HepG2 (cell line): Measurements from ENCODE around the gene MYH9. TPM values are rescaled to one million over a fixed set of nuclear protein-coding genes. Genes with fewer than 3 reads are reported as not detected.

Source experiments
- MIER3 ChIP-seq: IDR thresholded peaks from 2 replicates; pipeline ENCODE4 v1.6.1; 2016; ENCODE audit warnings: missing compliant biosample characterization, borderline replicate concordance
- NR2C2 ChIP-seq: sonication (generic); formaldehyde crosslinking; IDR thresholded peaks from 2 replicates; pipeline ENCODE4 v1.4.0; 2020; ENCODE audit warnings: missing genetic modification reagents, mild to moderate bottlenecking, moderate library complexity, borderline replicate concordance
- SRSF4 ChIP-seq: fragments of 200-400 bp; formaldehyde crosslinking; IDR thresholded peaks from one replicate; pipeline ENCODE4 v1.6.1; 2018; ENCODE audit warnings: mild to moderate bottlenecking, low read depth, low read length, moderate library complexity; ENCODE audit not compliant: poor library complexity, severe bottlenecking
- ZBTB21 ChIP-seq: sonication (generic); formaldehyde crosslinking; IDR thresholded peaks from 2 replicates; pipeline ENCODE4 v1.4.0; 2020; ENCODE audit warnings: missing genetic modification reagents
- ZNF263 ChIP-seq: sonication (generic); formaldehyde crosslinking; IDR thresholded peaks from 2 replicates; pipeline ENCODE4 v1.4.0; 2020; ENCODE audit warnings: missing genetic modification reagents
- polyA plus RNA-seq, 8 experiments: library from polyadenylated mRNA; depleted of rRNA in 3 of 8; stranded (reverse) in 7 of 8; unstranded in 1 of 8; fragments of >200 nt; fragmentation: Illumina TruSeq in 4 of 8; extraction: Trizol in 4 of 8; gene quantifications; 2 replicates each; pipeline versions ENCODE4 v1.2.1 to v1.2.3, GENCODE V29; 2011 to 2016; ENCODE audit warnings: low read depth in 4 of 8, missing spikeins in 1 of 8, mixed read lengths in 1 of 8; ENCODE audit not compliant: insufficient read depth in 1 of 8
- total RNA-seq, 5 experiments: library from RNA; depleted of rRNA; stranded (reverse); fragments of >200 nt; fragmentation: Illumina TruSeq; extraction: Trizol; gene quantifications; 2 replicates each; pipeline ENCODE4 v1.2.3, GENCODE V29; 2016; ENCODE audit warnings: low read depth in 1 of 5
- TF ChIP-seq, protein P1 (sequence below): sonication (generic); formaldehyde crosslinking; IDR thresholded peaks from one replicate; pipeline ENCODE4 v1.5.1; 2020; ENCODE audit warnings: mild to moderate bottlenecking, missing genetic modification reagents; ENCODE audit errors: not compliant biosample characterization
- TF ChIP-seq, protein P2 (sequence below): sonication (generic); formaldehyde crosslinking; IDR thresholded peaks from 2 replicates; pipeline ENCODE4 v1.4.0; 2020; ENCODE audit warnings: mild to moderate bottlenecking, missing genetic modification reagents, borderline replicate concordance
- TF ChIP-seq, protein P3 (sequence below): IDR thresholded peaks from 2 replicates; pipeline ENCODE4 v1.4.0; 2020; ENCODE audit warnings: mild to moderate bottlenecking, missing genetic modification reagents

The MYH9 gene
- total and polyA plus RNA-seq, 2 of the 13 experiments (the other 11 are each of a cell fraction or from before 2014, with no cell fraction given): 50.7 to 98.5 TPM

DNA sequence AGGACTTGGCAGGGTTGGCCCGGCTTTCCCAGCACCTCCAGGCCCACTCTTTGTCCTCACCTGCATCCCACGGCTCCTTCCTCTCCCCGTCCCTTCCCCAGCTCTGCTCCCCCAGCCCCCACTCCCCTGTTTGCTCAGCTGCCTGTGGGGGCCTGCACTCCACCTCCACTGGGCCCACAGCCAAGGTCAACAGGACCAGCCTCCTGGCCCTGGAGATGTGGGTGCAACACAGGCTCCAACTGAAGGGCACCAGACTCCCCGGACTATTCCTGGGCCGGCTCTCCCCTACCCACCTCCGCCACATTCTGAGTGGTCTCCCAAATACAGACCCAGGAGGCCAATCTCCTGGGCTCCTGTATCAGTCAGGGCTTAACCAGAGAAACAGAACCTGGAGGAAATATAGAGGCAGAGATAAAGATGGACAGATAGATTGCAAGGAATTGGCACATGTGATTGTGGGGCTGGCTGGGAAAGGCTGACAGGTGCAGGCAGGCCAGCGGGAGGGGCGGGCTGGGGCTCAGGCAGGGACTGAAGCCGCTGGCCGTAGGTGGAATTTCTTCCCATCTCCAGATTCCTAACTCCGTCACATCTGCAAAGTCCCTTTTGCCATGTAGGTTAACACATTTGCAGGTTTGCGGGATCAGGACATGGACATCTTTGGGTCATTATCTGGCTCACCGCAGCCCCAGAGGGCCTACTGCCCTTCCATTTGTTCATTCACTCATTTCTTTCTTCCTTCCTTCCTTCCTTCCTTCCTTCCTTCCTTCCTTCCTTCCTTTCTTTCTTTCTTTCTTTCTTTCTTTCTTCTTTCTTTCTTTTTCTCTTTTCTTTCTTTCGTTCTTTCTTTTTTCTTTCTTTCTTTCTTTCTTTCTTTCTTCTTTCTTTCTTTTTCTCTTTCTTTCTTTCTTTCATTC lies 45.8 kb upstream of the MYH9 start (continued):
- TF ChIP-seq, protein P1, sequence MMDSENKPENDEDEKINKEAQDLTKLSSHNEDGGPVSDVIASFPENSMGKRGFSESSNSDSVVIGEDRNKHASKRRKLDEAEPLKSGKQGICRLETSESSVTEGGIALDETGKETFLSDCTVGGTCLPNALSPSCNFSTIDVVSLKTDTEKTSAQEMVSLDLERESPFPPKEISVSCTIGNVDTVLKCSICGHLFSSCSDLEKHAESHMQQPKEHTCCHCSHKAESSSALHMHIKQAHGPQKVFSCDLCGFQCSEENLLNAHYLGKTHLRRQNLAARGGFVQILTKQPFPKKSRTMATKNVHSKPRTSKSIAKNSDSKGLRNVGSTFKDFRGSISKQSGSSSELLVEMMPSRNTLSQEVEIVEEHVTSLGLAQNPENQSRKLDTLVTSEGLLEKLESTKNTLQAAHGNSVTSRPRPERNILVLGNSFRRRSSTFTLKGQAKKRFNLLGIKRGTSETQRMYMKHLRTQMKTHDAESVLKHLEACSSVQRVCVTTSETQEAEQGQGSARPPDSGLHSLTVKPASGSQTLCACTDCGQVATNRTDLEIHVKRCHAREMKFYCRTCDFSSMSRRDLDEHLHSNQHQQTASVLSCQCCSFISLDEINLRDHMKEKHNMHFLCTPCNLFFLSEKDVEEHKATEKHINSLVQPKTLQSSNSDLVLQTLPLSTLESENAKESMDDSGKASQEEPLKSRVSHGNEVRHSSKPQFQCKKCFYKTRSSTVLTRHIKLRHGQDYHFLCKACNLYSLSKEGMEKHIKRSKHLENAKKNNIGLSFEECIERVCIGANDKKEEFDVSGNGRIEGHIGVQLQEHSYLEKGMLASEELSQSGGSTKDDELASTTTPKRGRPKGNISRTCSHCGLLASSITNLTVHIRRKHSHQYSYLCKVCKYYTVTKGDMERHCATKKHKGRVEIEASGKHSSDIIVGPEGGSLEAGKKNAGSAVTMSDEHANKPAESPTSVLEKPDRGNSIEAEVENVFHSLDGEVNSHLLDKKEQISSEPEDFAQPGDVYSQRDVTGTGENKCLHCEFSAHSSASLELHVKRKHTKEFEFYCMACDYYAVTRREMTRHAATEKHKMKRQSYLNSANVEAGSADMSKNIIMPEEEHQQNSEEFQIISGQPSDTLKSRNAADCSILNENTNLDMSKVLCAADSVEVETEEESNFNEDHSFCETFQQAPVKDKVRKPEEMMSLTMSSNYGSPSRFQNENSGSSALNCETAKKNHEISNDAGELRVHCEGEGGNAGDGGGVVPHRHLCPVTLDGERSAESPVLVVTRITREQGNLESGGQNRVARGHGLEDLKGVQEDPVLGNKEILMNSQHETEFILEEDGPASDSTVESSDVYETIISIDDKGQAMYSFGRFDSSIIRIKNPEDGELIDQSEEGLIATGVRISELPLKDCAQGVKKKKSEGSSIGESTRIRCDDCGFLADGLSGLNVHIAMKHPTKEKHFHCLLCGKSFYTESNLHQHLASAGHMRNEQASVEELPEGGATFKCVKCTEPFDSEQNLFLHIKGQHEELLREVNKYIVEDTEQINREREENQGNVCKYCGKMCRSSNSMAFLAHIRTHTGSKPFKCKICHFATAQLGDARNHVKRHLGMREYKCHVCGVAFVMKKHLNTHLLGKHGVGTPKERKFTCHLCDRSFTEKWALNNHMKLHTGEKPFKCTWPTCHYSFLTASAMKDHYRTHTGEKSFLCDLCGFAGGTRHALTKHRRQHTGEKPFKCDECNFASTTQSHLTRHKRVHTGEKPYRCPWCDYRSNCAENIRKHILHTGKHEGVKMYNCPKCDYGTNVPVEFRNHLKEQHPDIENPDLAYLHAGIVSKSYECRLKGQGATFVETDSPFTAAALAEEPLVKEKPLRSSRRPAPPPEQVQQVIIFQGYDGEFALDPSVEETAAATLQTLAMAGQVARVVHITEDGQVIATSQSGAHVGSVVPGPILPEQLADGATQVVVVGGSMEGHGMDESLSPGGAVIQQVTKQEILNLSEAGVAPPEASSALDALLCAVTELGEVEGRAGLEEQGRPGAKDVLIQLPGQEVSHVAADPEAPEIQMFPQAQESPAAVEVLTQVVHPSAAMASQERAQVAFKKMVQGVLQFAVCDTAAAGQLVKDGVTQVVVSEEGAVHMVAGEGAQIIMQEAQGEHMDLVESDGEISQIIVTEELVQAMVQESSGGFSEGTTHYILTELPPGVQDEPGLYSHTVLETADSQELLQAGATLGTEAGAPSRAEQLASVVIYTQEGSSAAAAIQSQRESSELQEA (CRISPR knock-in tag): no peak
- peak; percentile 55; the same call in 1 of the 2 replicates for TF ChIP-seq MIER3 (CRISPR knock-in tag)
- no peak for TF ChIP-seq SRSF4
- TF ChIP-seq, protein P2, sequence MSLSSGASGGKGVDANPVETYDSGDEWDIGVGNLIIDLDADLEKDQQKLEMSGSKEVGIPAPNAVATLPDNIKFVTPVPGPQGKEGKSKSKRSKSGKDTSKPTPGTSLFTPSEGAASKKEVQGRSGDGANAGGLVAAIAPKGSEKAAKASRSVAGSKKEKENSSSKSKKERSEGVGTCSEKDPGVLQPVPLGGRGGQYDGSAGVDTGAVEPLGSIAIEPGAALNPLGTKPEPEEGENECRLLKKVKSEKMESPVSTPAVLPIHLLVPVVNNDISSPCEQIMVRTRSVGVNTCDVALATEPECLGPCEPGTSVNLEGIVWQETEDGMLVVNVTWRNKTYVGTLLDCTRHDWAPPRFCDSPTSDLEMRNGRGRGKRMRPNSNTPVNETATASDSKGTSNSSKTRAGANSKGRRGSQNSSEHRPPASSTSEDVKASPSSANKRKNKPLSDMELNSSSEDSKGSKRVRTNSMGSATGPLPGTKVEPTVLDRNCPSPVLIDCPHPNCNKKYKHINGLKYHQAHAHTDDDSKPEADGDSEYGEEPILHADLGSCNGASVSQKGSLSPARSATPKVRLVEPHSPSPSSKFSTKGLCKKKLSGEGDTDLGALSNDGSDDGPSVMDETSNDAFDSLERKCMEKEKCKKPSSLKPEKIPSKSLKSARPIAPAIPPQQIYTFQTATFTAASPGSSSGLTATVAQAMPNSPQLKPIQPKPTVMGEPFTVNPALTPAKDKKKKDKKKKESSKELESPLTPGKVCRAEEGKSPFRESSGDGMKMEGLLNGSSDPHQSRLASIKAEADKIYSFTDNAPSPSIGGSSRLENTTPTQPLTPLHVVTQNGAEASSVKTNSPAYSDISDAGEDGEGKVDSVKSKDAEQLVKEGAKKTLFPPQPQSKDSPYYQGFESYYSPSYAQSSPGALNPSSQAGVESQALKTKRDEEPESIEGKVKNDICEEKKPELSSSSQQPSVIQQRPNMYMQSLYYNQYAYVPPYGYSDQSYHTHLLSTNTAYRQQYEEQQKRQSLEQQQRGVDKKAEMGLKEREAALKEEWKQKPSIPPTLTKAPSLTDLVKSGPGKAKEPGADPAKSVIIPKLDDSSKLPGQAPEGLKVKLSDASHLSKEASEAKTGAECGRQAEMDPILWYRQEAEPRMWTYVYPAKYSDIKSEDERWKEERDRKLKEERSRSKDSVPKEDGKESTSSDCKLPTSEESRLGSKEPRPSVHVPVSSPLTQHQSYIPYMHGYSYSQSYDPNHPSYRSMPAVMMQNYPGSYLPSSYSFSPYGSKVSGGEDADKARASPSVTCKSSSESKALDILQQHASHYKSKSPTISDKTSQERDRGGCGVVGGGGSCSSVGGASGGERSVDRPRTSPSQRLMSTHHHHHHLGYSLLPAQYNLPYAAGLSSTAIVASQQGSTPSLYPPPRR: peak; percentile 92
- TF ChIP-seq, protein P3, sequence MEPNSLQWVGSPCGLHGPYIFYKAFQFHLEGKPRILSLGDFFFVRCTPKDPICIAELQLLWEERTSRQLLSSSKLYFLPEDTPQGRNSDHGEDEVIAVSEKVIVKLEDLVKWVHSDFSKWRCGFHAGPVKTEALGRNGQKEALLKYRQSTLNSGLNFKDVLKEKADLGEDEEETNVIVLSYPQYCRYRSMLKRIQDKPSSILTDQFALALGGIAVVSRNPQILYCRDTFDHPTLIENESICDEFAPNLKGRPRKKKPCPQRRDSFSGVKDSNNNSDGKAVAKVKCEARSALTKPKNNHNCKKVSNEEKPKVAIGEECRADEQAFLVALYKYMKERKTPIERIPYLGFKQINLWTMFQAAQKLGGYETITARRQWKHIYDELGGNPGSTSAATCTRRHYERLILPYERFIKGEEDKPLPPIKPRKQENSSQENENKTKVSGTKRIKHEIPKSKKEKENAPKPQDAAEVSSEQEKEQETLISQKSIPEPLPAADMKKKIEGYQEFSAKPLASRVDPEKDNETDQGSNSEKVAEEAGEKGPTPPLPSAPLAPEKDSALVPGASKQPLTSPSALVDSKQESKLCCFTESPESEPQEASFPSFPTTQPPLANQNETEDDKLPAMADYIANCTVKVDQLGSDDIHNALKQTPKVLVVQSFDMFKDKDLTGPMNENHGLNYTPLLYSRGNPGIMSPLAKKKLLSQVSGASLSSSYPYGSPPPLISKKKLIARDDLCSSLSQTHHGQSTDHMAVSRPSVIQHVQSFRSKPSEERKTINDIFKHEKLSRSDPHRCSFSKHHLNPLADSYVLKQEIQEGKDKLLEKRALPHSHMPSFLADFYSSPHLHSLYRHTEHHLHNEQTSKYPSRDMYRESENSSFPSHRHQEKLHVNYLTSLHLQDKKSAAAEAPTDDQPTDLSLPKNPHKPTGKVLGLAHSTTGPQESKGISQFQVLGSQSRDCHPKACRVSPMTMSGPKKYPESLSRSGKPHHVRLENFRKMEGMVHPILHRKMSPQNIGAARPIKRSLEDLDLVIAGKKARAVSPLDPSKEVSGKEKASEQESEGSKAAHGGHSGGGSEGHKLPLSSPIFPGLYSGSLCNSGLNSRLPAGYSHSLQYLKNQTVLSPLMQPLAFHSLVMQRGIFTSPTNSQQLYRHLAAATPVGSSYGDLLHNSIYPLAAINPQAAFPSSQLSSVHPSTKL: peak; percentile 93
- peak; percentile 52; the same call in 1 of the 2 replicates for TF ChIP-seq ZNF263 (CRISPR knock-in tag)
- TF ChIP-seq ZBTB21 (CRISPR knock-in tag): no peak
- peak; percentile 68 for TF ChIP-seq NR2C2
